Measurements from ENCODE around the gene PCA3. TPM values are rescaled to one million over a fixed set of nuclear protein-coding genes. Genes with fewer than 3 reads are reported as not detected.

Gene PCA3
- total and polyA plus RNA-seq, 7 donors, result under 0.01 to 0.79 (median 0.44) TPM; not detected in 3

GRCh38 chr9:76793784-76794431 is 29.7 kb downstream of the PCA3 start:
- TF ChIP-seq EP300 (IDR thresholded peaks at IDR 0.05), result no peak
- no peak for TF ChIP-seq POLR2A (IDR thresholded peaks at IDR 0.05)
- TF ChIP-seq CTCF (IDR thresholded peaks at IDR 0.05), result no peak
- no peak for TF ChIP-seq POLR2AphosphoS5 (IDR thresholded peaks at IDR 0.05)
- no peak overlapping the region for H3K27ac ChIP-seq
- intact Hi-C loops (cut with DNase I), result no loop called here
- no peak for DNase-seq
- H3K4me1 ChIP-seq, result peaks cover 0 to 21% (median 11%) of the 10 kb centered on the region in 4 donors
- H3K9me3 ChIP-seq, result no peaks in the 10 kb centered on the region
- WGBS, 2 donors, result 78 to 89% methylated on average over 15 of the region's 15 CpGs
- H3K27me3 ChIP-seq, result no peaks in the 10 kb centered on the region
- H3K36me3 ChIP-seq, result no peaks in the 10 kb centered on the region
- H3K4me3 ChIP-seq, result no peak overlapping the region

GRCh38 chr9:76796296-76796695 is 32.1 kb downstream of the PCA3 start:
- H3K27ac ChIP-seq, result no peak overlapping the region
- 84 to 88% methylated on average over 5 of the region's 5 CpGs for whole genome bisulfite sequencing, 2 donors
- no peak for TF ChIP-seq POLR2AphosphoS5 (IDR thresholded peaks at IDR 0.05)
- no peak for TF ChIP-seq EP300 (IDR thresholded peaks at IDR 0.05)
- TF ChIP-seq POLR2A (IDR thresholded peaks at IDR 0.05), result no peak
- TF ChIP-seq CTCF (IDR thresholded peaks at IDR 0.05), result no peak
- no peak for DNase-seq
- H3K4me3 ChIP-seq, result no peak overlapping the region
- intact Hi-C loops (cut with DNase I), result no loop called here
- no peaks in the 10 kb centered on the region for H3K27me3 ChIP-seq
- no peaks in the 10 kb centered on the region for H3K9me3 ChIP-seq
- H3K36me3 ChIP-seq, result no peaks in the 10 kb centered on the region
- H3K4me1 ChIP-seq, result peaks cover 0 to 21% (median 14%) of the 10 kb centered on the region in 4 donors

GRCh38 chr9:76798527-76798926 is 34.3 kb downstream of the PCA3 start:
- 68 to 88% methylated on average over 2 of the region's 2 CpGs for WGBS, 2 donors
- no peak for TF ChIP-seq EP300 (IDR thresholded peaks at IDR 0.05)
- TF ChIP-seq POLR2AphosphoS5 (IDR thresholded peaks at IDR 0.05), result peak in 1 of 4 donors; percentile 7
- Histone ChIP-seq H3K4me1 (peaks cover 0 to 24% (median 14%) of the 10 kb centered on the region in 4 donors), H3K27ac (peak overlapping the region in 1 of 4 donors; percentile 20), H3K4me3 (no peak overlapping the region), H3K9me3 (no peaks in the 10 kb centered on the region), H3K27me3 (no peaks in the 10 kb centered on the region), H3K36me3 (no peaks in the 10 kb centered on the region)
- intact Hi-C loops (cut with DNase I), result no loop called here
- no peak for DNase-seq

- Histone ChIP-seq H3K27ac (no peak overlapping the region), H3K4me3 (no peak overlapping the region), H3K27me3 (no peaks in the 10 kb centered on the region), H3K4me1 (peaks cover 0 to 24% (median 14%) of the 10 kb centered on the region in 4 donors), H3K9me3 (no peaks in the 10 kb centered on the region), H3K36me3 (peaks cover 0 to 2% (median 0%) of the 10 kb centered on the region in 4 donors)
- intact Hi-C loops (cut with DNase I), result no loop called here
- 15 to 60% methylated on average over 1 of the region's 1 CpG for WGBS, 2 donors
- DNase-seq, result no peak
- TF ChIP-seq CTCF (IDR thresholded peaks at IDR 0.05) (no peak), EP300 (IDR thresholded peaks at IDR 0.05) (no peak), POLR2A (IDR thresholded peaks at IDR 0.05) (no peak), POLR2AphosphoS5 (IDR thresholded peaks at IDR 0.05) (no peak)
Observed at GRCh38 chr9:76799473-76799872, 35.2 kb downstream of the PCA3 start.

GRCh38 chr9:76800901-76801300 is 36.7 kb downstream of the PCA3 start:
- H3K27me3 ChIP-seq, result no peaks in the 10 kb centered on the region
- 51 to 79% methylated on average over 1 of the region's 1 CpG for WGBS, 2 donors
- no peak for DNase-seq
- no peak overlapping the region for H3K27ac ChIP-seq
- no peak overlapping the region for H3K4me3 ChIP-seq
- no peaks in the 10 kb centered on the region for H3K9me3 ChIP-seq
- peaks cover 0 to 23% (median 14%) of the 10 kb centered on the region in 4 donors for H3K4me1 ChIP-seq
- intact Hi-C loops (cut with DNase I), result no loop called here
- TF ChIP-seq EP300 (IDR thresholded peaks at IDR 0.05), result no peak
- TF ChIP-seq CTCF (IDR thresholded peaks at IDR 0.05), result no peak
- TF ChIP-seq POLR2A (IDR thresholded peaks at IDR 0.05), result no peak
- no peak for TF ChIP-seq POLR2AphosphoS5 (IDR thresholded peaks at IDR 0.05)
- peaks cover 0 to 10% (median 2%) of the 10 kb centered on the region in 4 donors for H3K36me3 ChIP-seq

All from sigmoid colon (tissue), 7 donors.